GDM1 (cell line): Measurements from ENCODE around the gene RTN4IP1.
"Not testable (repeated sequence)": the region's sequence is repeated elsewhere in the genome, so short reads cannot be mapped to it uniquely, and the experiment has no call there.

Source experiments
- DNase-seq: peaks from one replicate; lab custom pipeline; 2025; lab: John Stamatoyannopoulos, UW

RTN4IP1 gene

DNA sequence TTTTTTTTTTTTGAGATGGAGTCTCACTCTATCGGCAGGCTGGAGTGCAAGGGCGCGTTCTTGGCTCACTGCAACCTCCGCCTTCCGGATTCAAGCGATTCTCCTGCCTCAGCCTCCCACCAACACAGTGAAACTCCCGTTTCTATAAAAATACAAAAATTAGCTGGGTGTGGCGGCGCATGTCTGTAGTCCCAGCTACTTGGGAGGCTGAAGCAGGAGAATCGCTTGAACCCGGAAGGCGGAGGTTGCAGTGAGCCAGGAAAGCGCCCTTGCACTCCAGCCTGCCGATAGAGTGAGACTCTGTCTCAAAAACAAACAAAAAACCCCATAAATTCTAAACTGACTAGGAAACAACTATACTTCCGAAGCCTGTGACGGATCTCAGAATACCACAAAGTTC lies 1.5 kb downstream of the RTN4IP1 start:
- DNase-seq: not testable (repeated sequence)

- DNase-seq: no peak
Measured at GRCh38 chr6:106626485-106626884, 2.8 kb downstream of the RTN4IP1 start.

DNA sequence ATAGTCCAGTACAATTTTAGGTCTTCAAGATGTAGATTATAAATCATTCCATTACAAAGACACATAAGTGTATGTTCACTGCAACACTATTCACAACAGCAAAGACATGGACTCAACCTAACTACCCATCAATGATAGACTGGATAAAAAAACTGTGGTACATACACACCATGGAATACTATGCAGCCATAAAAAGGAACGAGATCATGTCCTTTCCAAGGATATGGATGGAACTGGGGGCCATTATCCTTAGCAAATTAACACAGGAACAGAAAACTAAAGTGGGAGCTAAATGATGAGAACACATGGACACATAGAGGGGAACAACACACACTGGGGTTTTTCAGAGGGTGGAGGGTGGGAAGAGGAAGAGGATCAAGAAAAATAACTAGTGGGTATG lies 6.3 kb downstream of the RTN4IP1 start:
- DNase-seq: no peak

DNA sequence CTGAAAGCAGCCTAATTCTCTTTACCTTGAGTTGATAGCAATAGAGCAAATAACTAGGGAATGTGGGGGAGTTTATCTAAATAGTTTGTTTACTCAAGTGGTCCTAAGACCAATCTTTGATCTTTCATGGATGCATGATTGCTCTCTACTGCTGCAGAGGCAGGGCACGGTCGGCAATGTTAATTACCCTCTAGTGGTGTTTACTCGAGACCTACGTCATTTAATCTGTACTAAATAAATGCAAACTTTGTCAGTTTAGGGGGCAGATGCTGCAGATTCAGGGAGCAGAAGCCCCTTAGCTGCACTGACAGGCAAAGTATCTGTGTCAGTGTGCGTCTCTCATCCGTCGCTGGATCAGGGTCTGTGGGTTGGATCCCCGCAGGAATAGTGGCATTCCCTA lies 6.9 kb downstream of the RTN4IP1 start:
- no peak for DNase-seq

- DNase-seq: no peak
Measured at GRCh38 chr6:106620931-106621672, 8.2 kb downstream of the RTN4IP1 start.

GRCh38 chr6:106619223-106619622 lies 10.1 kb downstream of the RTN4IP1 start:
- no peak for DNase-seq

- no peak for DNase-seq
Measured at GRCh38 chr6:106618324-106618723, 11.0 kb downstream of the RTN4IP1 start.

DNA sequence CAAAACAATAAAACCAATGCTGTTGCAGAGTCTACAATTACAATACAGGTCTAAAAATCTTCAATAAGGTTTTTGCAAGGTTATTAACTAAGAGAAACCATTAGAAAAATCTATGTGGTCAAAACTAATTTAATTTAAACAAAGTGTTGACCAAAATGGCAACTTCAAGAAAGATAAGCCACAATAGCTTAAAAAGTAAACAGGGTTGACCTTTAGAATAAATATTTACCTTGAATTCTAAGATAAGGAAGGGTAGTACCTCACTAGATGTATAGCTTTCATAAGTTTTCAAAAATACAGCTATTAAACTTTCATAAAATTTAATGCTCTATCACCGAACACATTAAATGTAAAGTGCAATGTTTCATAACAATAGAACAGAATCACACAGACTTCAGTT lies 11.4 kb downstream of the RTN4IP1 start:
- no peak for DNase-seq

DNA sequence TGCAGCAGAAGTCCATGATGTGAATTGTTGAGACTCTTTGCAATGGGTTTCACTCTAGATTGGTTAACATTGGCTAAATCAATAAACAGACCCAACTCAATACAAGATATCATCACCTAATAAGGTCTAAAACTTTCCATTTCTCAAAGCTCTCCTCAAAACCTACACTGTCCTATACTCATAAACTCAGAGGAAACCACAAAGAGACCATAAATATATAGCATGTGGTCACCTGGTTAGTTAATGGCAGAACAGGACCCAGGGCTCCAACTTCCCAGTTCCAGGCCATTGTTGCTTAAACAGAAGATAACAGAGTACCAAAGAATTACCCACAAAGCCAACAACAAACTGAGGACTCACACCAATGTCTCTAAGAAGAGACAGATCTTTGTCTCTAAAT lies 12.0 kb downstream of the RTN4IP1 start:
- no peak for DNase-seq

DNA sequence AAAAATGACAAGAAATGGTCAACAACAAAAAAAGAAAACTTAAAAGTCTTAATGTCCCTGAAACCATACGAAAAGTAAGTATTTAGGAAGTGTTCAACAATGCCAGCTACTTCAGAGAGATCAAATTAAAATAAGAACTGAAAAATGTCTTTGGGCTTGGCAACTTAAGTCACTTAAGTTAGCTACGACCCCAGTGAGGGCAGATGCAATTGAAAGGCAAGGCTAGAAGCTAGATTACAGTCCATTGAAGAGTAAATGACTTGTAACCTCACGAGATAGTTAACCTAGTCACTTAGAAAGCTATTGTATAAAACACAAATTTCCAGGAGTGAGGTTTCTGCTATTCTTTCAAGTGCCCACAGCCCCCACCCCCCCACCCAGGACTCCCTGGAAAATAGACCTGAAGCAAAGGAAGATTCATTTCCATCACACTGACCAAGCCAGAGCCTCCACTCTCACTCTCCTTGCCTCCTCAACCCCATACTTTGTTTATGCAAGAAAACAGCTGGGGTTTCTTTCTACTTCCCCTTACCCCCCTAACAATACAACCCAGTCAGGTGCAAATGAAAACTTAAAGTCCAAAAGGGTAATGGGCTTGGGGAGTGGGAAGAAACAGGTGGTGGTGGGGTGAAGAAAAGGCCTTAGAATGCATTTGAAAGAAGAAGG lies 14.6 kb downstream of the RTN4IP1 start:
- DNase-seq: no peak

DNA sequence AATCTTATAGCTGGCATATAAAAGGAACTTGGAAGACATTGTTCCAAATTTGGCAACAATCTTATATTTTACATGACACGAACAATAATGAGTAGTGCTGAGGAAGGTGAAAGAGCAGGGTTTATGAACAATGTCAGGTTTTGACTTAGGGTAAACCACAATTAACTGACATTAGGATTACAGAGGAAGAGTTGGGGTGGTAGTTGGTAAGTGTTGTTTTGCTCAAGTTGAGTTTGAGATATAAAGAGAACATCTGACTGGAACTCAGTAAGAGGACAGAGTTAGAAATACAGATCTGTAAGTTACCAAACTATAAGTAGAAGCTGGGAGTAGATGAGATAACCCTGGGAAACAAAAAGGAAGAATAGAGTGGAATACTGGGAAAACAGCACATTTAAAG lies 15.1 kb downstream of the RTN4IP1 start:
- DNase-seq: no peak

DNA sequence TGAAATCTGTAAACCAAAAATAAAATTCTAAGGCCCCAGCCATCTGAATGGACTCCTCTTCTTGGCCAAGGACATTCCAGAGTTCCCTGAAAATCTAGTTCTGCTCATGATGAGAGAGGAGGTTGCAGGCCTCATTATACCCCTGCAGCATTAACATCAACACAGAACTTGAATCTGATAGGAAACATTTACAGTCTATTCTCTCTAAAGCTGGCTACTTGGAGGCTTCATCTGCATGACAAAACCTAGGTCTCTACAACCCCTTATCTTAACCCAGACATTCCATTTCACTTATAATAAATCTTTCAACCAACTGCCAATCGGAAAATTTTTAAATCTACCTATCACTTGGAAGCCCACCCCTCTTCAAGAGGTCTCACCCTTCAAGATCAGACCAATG lies 15.7 kb downstream of the RTN4IP1 start:
- no peak for DNase-seq

GRCh38 chr6:106612671-106613416 lies 16.5 kb downstream of the RTN4IP1 start:
- no peak for DNase-seq

- no peak for DNase-seq
Measured at GRCh38 chr6:106611030-106611429, 18.3 kb downstream of the RTN4IP1 start.

DNA sequence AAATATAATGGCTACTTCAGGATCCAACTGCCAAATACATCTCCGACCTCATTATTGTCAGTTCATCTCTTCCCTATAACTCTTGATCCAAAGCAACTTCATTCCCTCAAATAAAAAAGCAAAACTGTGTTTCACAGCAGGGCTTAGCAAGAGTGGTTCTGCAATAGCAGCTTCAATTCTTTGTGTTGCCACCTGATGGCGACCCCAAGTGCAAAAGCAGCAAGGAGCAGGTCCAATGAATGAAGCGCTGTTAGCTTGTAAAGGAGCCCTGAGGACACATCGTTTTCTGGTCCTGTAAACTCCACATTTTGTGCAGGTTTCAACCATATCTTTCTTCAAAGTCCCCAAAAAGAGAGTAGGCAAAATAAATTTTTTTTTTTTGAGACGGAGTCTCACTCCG lies 19.6 kb downstream of the RTN4IP1 start:
- DNase-seq: no peak

GRCh38 chr6:106608080-106608668 lies 21.1 kb downstream of the RTN4IP1 start:
- DNase-seq: peak; percentile 26

DNA sequence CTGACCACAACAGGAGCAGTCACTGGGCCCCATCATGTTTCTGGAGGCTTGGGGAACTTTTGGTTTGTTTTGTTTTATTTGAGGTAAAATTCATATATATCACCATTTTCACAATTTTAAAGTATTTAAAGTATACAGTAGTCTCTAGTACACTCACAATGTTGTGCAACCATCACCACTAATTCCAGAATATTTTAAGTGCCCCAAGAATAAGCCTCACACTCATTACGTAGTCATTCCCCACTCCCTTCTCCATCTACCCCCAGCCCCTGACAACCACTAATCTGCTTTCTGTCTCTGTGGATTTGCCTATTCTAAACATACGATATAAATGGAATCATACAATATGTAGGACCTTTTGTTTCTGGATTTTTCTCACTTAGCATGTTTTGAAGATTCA lies 29.0 kb downstream of the RTN4IP1 start:
- DNase-seq: no peak

GRCh38 chr6:106599440-106599839 lies 29.9 kb downstream of the RTN4IP1 start:
- DNase-seq: no peak

DNA sequence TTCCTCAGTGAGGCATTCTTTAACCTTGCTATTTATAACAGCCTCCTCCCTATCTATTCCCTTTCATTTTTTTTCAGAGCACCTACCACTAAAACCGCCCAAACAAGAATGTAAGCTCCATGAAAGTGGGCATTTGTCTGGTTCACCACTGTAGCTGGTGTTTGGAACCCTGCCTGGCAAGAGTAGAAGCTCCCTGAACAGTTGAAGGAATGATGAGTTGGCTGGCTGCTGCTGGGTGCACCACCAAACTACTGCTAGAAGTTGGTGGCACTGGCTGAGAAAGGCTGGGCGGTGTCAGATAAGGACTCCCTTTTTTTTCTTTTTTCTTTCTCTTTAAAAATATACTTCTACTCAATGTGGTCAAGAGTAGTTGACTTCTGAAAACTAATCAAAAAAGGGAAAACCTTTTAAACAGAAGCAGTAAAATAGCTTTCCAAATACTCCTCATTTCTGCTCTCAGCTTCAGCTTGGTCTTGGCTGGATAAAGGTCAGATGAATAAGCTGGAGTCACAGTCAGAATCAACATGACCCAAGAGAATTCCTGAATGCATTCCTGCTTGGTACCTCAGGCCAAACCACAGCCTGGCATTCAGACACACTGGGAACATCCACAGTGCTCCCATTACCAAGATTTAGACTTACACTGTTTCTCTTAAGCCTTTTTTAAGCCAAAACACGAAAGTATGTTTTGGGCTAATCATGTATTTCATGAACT lies 38.0 kb downstream of the RTN4IP1 start:
- DNase-seq: no peak

- DNase-seq: not testable (repeated sequence)
Measured at GRCh38 chr6:106588937-106589336, 40.4 kb downstream of the RTN4IP1 start.

DNA sequence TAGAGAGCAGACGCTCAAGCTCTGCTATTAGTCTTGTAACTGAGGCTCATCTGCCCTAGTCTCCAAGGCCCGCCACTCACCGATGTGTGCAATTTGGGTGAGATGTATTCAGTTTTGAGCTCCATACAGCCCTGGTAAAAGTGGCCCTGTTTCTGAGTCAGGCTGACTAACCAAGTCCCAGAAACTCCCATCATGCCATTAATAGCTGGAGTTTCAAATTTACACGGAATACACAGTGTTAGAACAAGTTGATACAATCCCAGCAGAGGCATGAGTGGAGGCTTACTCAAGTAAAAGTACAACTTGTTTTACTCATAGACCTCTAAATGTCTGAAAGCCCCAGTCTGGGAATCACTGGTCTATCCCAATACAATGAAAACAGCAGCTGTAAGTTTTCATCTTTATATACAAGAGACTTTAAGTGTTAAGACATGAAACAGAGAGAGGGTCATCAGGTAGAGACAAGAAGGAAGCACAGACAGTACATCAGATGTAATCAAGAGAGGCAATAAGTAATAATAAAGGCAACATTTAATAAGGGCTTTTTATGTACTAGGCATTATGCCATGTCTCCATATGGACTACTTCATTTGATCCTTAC lies 42.4 kb downstream of the RTN4IP1 start:
- no peak for DNase-seq

- DNase-seq: no peak
Measured at GRCh38 chr6:106581468-106581867, 47.8 kb downstream of the RTN4IP1 start.
